Ramos (cell line): ENCODE data around the gene ERAP2.

ENCODE experiments used
- in situ Hi-C: fragments of 300-500 bp; cut with MboI; formaldehyde crosslinking; loops from one replicate; pipeline ENCODE4 v1.14.3; 2022; ENCODE audit warnings: low sequenced_read_pairs; ENCODE audit not compliant: unreplicated experiment

The ERAP2 gene

GRCh38 chr5:96885518-96886338 lies 9.4 kb downstream of the ERAP2 start:
- in situ Hi-C loops = no loop called here

GRCh38 chr5:96893342-96893741 lies 17.0 kb downstream of the ERAP2 start:
- in situ Hi-C loops = no loop called here

- in situ Hi-C loops = no loop called here
These were observed 20.0 kb downstream of the ERAP2 start for GRCh38 chr5:96896276-96896675.

GRCh38 chr5:96896806-96897205 lies 20.5 kb downstream of the ERAP2 start:
- in situ Hi-C loops = no loop called here

GRCh38 chr5:96901384-96901783 lies 25.1 kb downstream of the ERAP2 start:
- in situ Hi-C loops = no loop called here

GRCh38 chr5:96901841-96902240 lies 25.5 kb downstream of the ERAP2 start:
- in situ Hi-C loops = no loop called here

- in situ Hi-C loops = no loop called here
These were observed 26.6 kb downstream of the ERAP2 start for GRCh38 chr5:96902876-96903275.

- in situ Hi-C loops = no loop called here
These were observed 27.0 kb downstream of the ERAP2 start for GRCh38 chr5:96903300-96903699.

- in situ Hi-C loops = no loop called here
These were observed 28.0 kb downstream of the ERAP2 start for GRCh38 chr5:96904054-96904931.

GRCh38 chr5:96905864-96906263 lies 29.6 kb downstream of the ERAP2 start:
- in situ Hi-C loops = no loop called here

GRCh38 chr5:96909003-96909402 lies 32.7 kb downstream of the ERAP2 start:
- in situ Hi-C loops = no loop called here

- in situ Hi-C loops = no loop called here
These were observed 33.1 kb downstream of the ERAP2 start for GRCh38 chr5:96909435-96909834.

- in situ Hi-C loops = no loop called here
These were observed 34.8 kb downstream of the ERAP2 start for GRCh38 chr5:96911139-96911538.

- in situ Hi-C loops = no loop called here
These were observed 36.9 kb downstream of the ERAP2 start for GRCh38 chr5:96913233-96913632.

- in situ Hi-C loops = no loop called here
These were observed 43.5 kb downstream of the ERAP2 start for GRCh38 chr5:96919754-96920197.

GRCh38 chr5:96920744-96921355 lies 44.5 kb downstream of the ERAP2 start:
- in situ Hi-C loops = no loop called here

GRCh38 chr5:96922499-96923244 lies 46.4 kb downstream of the ERAP2 start:
- in situ Hi-C loops = no loop called here

GRCh38 chr5:96924016-96924443 lies 47.7 kb downstream of the ERAP2 start:
- in situ Hi-C loops = no loop called here

GRCh38 chr5:96926276-96926675 lies 50.0 kb downstream of the ERAP2 start:
- in situ Hi-C loops = no loop called here

- in situ Hi-C loops = no loop called here
These were observed 50.7 kb downstream of the ERAP2 start for GRCh38 chr5:96927008-96927407.
